Dendritic cell treated with granulocyte-macrophage colony-stimulating factor and Interleukin-4, amounts not matched to agents 40 ng/mL and 50 ng/mL, for 4 days (primary cell): ENCODE data around the gene LRRC74B.
A peak's percentile ranks its signal among the peaks of the same experiment; 100 is the strongest.
"Not testable (repeated sequence)": the region's sequence is repeated elsewhere in the genome, so short reads cannot be mapped to it uniquely, and the experiment has no call there.

Experiments used
- H3K27ac Mint-ChIP-seq: one replicate; pipeline ENCODE4 v1.8.0; 2022; ENCODE audit warnings: mild to moderate bottlenecking, mixed read lengths
- H3K27me3 Mint-ChIP-seq: one replicate; pipeline ENCODE4 v1.8.0; 2022; ENCODE audit warnings: mild to moderate bottlenecking, mixed read lengths
- H3K36me3 Mint-ChIP-seq: one replicate; pipeline ENCODE4 v1.8.0; 2022; ENCODE audit warnings: low read depth, mixed read lengths
- H3K4me1 Mint-ChIP-seq: one replicate; pipeline ENCODE4 v1.8.0; 2022; ENCODE audit warnings: low read depth, mixed read lengths
- H3K4me3 Mint-ChIP-seq: one replicate; pipeline ENCODE4 v1.8.0; 2022; ENCODE audit warnings: mild to moderate bottlenecking, moderate library complexity, mixed read lengths
- H3K9me3 Mint-ChIP-seq: one replicate; pipeline ENCODE4 v1.8.0; 2022; ENCODE audit warnings: mixed read lengths
- intact Hi-C: fragments of 100-400 bp; cut with micrococcal nuclease; formaldehyde crosslinking; loops from one replicate; pipeline ENCODE4 v1.15.0; 2022

LRRC74B gene

DNA sequence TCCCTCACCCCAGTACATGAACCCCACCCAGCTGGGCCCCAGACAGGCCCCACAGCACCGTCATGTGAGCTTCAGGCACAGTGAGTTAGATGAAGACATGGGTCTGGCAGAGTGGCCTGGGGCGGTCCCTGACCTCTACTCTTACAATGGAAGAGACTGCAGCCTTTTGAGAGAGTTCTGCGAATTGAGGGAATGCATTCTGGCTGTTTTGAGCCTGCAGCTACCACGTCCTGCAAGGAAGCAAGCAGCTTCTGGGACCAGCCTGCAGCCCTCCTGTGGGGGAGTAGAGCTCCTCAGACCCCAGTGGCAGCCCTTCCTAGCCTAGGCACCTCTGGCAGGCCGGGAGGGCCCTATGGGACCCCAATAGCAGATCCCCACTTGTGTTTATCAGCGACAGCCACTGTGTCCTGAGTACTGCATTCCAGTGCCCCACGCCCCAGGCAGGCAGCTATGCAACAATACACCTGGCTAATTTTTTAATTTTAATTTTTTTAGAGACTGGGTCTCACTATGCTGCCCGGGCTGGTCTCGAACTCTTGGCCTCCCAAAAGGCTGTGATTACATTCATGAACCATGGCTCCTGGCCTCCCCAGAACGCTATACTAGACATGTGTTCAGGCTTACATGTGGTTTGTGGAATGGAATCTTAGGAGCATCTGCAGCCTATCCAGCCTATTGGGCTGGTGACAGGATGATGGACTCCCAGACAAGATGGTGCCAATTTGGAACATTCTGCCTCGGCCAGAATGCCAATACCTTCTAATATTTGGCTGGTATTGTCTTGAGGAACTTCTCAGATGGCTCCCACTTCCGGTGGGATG, 12.7 kb upstream of the LRRC74B start:
- Mint-ChIP-seq H3K36me3 (no peaks in the 10 kb centered on the region), H3K27ac (no peak overlapping the region), H3K9me3 (no peaks in the 10 kb centered on the region), H3K4me3 (no peak overlapping the region), H3K4me1 (peaks cover 9% of the 10 kb centered on the region), H3K27me3 (peaks cover 40% of the 10 kb centered on the region)
- intact Hi-C loops, result no loop called here

DNA sequence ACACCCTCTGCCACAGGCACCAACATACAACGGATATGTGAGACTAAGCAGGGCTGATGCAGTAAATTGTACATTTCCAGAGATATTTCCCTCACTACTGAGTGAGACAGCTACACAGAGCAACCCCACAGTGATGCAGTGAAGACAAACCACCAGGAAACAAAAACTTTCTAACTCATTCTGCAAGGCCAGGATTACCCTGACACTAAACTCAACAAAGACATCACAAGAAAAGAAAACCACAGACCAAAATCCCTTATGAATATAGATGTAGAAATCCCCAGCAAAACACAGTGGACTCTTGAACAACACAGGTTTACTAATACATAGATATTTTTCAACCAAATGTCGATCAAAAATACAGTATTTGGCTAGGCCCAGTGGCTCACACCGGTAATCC, 11.9 kb upstream of the LRRC74B start:
- H3K27me3 Mint-ChIP-seq, result peaks cover 40% of the 10 kb centered on the region
- H3K4me1 Mint-ChIP-seq, result peaks cover 14% of the 10 kb centered on the region
- H3K4me3 Mint-ChIP-seq, result no peak overlapping the region
- no peaks in the 10 kb centered on the region for H3K36me3 Mint-ChIP-seq
- no peak overlapping the region for H3K27ac Mint-ChIP-seq
- intact Hi-C loops, result no loop called here
- no peaks in the 10 kb centered on the region for H3K9me3 Mint-ChIP-seq

- H3K36me3 Mint-ChIP-seq, result no peaks in the 10 kb centered on the region
- H3K27me3 Mint-ChIP-seq, result peaks cover 36% of the 10 kb centered on the region
- H3K9me3 Mint-ChIP-seq, result no peaks in the 10 kb centered on the region
- peaks cover 18% of the 10 kb centered on the region for H3K4me1 Mint-ChIP-seq
- intact Hi-C loops, result no loop called here
- no peak overlapping the region for H3K27ac Mint-ChIP-seq
- no peak overlapping the region for H3K4me3 Mint-ChIP-seq
These were observed 10.8 kb upstream of the LRRC74B start for GRCh38 chr22:21034989-21035388.

- H3K36me3 Mint-ChIP-seq, result no peaks in the 10 kb centered on the region
- H3K4me3 Mint-ChIP-seq, result no peak overlapping the region
- peak overlapping the region; percentile 53 for H3K27ac Mint-ChIP-seq
- peaks cover 24% of the 10 kb centered on the region for H3K4me1 Mint-ChIP-seq
- no peaks in the 10 kb centered on the region for H3K9me3 Mint-ChIP-seq
- intact Hi-C loops, result no loop called here
- peaks cover 14% of the 10 kb centered on the region for H3K27me3 Mint-ChIP-seq
These were observed 7.3 kb upstream of the LRRC74B start for GRCh38 chr22:21038405-21038804.

DNA sequence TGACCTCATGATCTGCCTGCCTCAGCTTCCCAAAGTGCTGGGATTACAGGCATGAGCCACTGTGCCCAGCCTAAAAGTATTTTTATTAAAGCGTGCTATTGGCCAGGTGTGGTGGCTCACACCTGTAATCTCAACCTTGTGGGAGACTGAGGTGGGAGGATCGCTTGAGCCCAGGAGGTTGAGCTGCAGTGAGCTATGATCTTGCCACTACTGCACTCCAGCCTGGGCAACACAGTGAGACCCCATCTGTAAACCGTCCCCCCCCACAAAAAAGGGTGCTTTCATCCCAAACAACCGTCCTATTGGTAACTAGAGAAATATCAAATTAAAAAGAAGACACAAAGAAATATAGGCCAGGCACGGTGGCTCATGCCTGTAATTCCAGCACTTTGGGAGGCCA, 6.6 kb upstream of the LRRC74B start:
- H3K4me1 Mint-ChIP-seq, result peaks cover 32% of the 10 kb centered on the region
- H3K36me3 Mint-ChIP-seq, H3K9me3 Mint-ChIP-seq, intact Hi-C loops, H3K4me3 Mint-ChIP-seq, H3K27ac Mint-ChIP-seq: not testable (repeated sequence)
- peaks cover 14% of the 10 kb centered on the region for H3K27me3 Mint-ChIP-seq

GRCh38 chr22:21041937-21042336, 3.8 kb upstream of the LRRC74B start:
- Mint-ChIP-seq H3K36me3 (no peaks in the 10 kb centered on the region), H3K9me3 (no peaks in the 10 kb centered on the region), H3K27me3 (peaks cover 26% of the 10 kb centered on the region), H3K4me3 (no peak overlapping the region), H3K4me1 (peaks cover 50% of the 10 kb centered on the region), H3K27ac (no peak overlapping the region)
- intact Hi-C loops, result no loop called here

GRCh38 chr22:21042978-21043859, 2.5 kb upstream of the LRRC74B start:
- H3K4me1 Mint-ChIP-seq, result peaks cover 40% of the 10 kb centered on the region
- H3K36me3 Mint-ChIP-seq, result no peaks in the 10 kb centered on the region
- no peak overlapping the region for H3K4me3 Mint-ChIP-seq
- H3K27me3 Mint-ChIP-seq, result peaks cover 30% of the 10 kb centered on the region
- intact Hi-C loops, result no loop called here
- no peaks in the 10 kb centered on the region for H3K9me3 Mint-ChIP-seq
- H3K27ac Mint-ChIP-seq, result no peak overlapping the region

DNA sequence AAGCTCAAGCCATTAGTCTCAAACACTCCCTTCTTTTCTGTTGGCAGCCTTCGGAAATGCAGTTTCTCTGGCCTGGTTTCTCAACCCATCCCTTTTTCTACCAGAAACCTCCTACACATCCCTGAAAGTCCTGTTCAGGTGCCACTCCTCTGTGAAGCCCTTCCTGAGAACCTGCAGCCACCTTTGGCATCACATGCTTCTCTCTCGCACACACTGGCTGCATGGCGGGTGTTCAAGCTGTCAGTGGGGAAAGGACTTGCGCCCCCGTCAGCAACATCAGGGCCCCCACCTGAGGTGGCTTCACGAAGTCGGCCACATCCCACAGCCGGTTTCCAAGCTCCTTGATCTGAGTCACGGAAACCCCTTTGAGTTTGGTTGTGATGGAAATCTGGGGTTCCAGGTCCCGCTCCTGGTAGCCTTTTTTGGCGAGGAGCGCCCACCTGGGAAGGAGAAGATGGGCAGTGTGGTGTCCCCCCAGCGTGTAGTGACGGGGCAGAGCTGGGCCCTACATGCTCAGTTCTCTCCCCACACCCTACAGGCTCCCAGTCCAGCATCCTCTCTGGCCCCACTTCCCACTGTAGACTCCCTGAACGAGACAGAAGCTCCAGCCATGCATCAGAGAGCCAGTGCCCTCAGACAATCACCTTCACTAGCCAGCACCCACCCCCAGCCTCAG, 1.7 kb upstream of the LRRC74B start:
- Mint-ChIP-seq H3K27ac (peak overlapping the region; percentile 69), H3K4me3 (no peak overlapping the region), H3K36me3 (no peaks in the 10 kb centered on the region), H3K27me3 (peaks cover 30% of the 10 kb centered on the region), H3K4me1 (peaks cover 36% of the 10 kb centered on the region), H3K9me3 (no peaks in the 10 kb centered on the region)
- intact Hi-C loops, result no loop called here

DNA sequence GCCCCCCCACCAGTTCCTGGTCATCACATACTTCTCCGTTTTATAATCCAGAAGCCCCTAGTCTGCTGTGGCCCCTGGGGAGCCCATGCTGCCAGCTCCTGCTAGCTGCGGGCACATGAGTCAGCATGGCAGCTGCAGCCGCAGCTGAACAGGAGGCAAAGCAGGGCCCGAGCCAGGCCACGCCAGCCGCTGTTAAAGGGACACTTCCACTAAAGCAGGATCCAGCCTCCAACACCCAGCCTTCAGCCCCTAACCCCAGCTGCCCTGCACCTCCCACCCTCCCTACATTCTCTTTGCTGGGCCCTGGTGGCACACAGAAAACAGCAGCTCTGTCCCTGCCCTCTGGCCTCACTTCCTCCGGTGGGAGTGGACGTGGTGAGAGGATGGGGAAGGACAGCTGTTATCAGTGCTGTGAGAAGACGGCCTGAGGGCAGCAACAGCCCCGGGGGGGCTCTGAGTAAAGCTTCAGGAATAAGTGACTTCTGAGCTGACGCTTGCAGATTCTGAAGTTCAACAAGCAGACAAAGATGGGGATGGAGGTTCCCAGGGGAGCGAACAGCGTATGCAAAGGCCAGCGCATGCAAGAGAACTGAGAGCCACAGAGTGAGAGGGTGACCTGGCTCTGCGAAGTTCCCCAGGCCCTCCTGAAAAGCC, 688 bp upstream of the LRRC74B start:
- Mint-ChIP-seq H3K9me3 (no peaks in the 10 kb centered on the region), H3K27me3 (peaks cover 30% of the 10 kb centered on the region), H3K36me3 (no peaks in the 10 kb centered on the region), H3K4me1 (peaks cover 31% of the 10 kb centered on the region), H3K4me3 (peak overlapping the region; percentile 64), H3K27ac (peak overlapping the region; percentile 69)
- intact Hi-C loops, result no loop called here

- Mint-ChIP-seq H3K9me3 (no peaks in the 10 kb centered on the region), H3K27me3 (peaks cover 37% of the 10 kb centered on the region), H3K36me3 (no peaks in the 10 kb centered on the region), H3K27ac (no peak overlapping the region), H3K4me1 (peaks cover 30% of the 10 kb centered on the region), H3K4me3 (no peak overlapping the region)
- intact Hi-C loops, result no loop called here
These were observed 1.4 kb downstream of the LRRC74B start for GRCh38 chr22:21047035-21047661.

DNA sequence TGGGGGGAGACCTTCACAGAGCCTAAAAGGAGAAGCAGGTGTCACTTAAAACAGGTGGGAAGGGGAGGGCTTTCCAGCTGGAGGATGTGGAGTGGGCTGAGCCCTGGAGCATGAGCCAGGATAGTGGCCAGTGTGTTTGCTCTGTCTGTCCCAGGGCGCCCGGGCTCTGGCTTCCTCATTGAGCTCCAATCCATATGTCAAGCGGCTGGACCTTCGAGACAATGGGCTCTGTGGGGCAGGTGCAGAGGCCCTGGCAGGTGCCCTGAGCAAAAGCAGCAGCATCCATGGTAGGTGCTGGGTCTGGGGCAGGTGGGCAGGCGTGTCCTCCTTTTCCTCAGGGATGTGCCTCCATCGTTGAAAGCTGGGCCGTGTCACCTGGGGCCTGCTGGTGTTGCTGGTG, 2.0 kb downstream of the LRRC74B start:
- intact Hi-C loops, result no loop called here
- Mint-ChIP-seq H3K36me3 (no peaks in the 10 kb centered on the region), H3K9me3 (no peaks in the 10 kb centered on the region), H3K4me1 (peaks cover 30% of the 10 kb centered on the region), H3K27ac (no peak overlapping the region), H3K27me3 (peaks cover 37% of the 10 kb centered on the region), H3K4me3 (no peak overlapping the region)

- H3K9me3 Mint-ChIP-seq, H3K4me3 Mint-ChIP-seq, H3K27ac Mint-ChIP-seq, intact Hi-C loops, H3K36me3 Mint-ChIP-seq: not testable (repeated sequence)
- Mint-ChIP-seq H3K4me1 (peaks cover 26% of the 10 kb centered on the region), H3K27me3 (peaks cover 35% of the 10 kb centered on the region)
These were observed 2.7 kb downstream of the LRRC74B start for GRCh38 chr22:21048448-21048847.

GRCh38 chr22:21048965-21049364, 3.2 kb downstream of the LRRC74B start:
- H3K27ac Mint-ChIP-seq, H3K4me3 Mint-ChIP-seq, intact Hi-C loops, H3K9me3 Mint-ChIP-seq, H3K36me3 Mint-ChIP-seq: not testable (repeated sequence)
- Mint-ChIP-seq H3K4me1 (peaks cover 21% of the 10 kb centered on the region), H3K27me3 (peaks cover 32% of the 10 kb centered on the region)
